ENCODE data around the gene DUS2. TPM values are rescaled to one million over a fixed set of nuclear protein-coding genes. Genes with fewer than 3 reads are reported as not detected.

DUS2 gene
- total and polyA plus RNA-seq, 9 of the 15 experiments (the other 6 are each of a cell fraction or from before 2014, with no cell fraction given): 5.8 to 22.5 (median 20.6) TPM

GRCh38 chr16:68084504-68085258 lies 61.6 kb downstream of the DUS2 start (continued):
- TF ChIP-seq ID3 (CRISPR knock-in tag; IDR thresholded peaks at IDR 0.05) (no peak), ID3 (tag; IDR thresholded peaks at IDR 0.05) (0 out of 2 replicates have a peak, but pooled peaks have one; percentile 50), HSF4 (CRISPR knock-in tag; IDR thresholded peaks at IDR 0.05; ENCODE audit: borderline replicate concordance) (no peak), ZBTB1 (CRISPR knock-in tag; IDR thresholded peaks at IDR 0.05; ENCODE audit: borderline replicate concordance, low read depth) (peak; percentile 56; the same call in 1 of the 2 replicates), ZBTB9 (CRISPR knock-in tag; IDR thresholded peaks at IDR 0.05) (peak; percentile 58), XRCC4 (IDR thresholded peaks at IDR 0.05; ENCODE audit: extremely low read depth, insufficient read depth, insufficient read length) (no peak), TSHZ1 (CRISPR knock-in tag; IDR thresholded peaks at IDR 0.05) (peak; percentile 54; the same call in 1 of the 2 replicates), ZNF639 (CRISPR knock-in tag; conservative IDR thresholded peaks at IDR 0.05 in 1 of 2, IDR thresholded peaks at IDR 0.05 in 1 of 2) (peak in 1 of 2 experiments; percentile 45; a peak in 1 of 4 replicates), SRSF1 (IDR thresholded peaks at IDR 0.05; ENCODE audit: low read depth, low read length) (no peak), ZNF121 (CRISPR knock-in tag; conservative IDR thresholded peaks at IDR 0.05) (no peak), ELF1 (tag; IDR thresholded peaks at IDR 0.05) (no peak), TAF15 (IDR thresholded peaks at IDR 0.05; ENCODE audit: low read depth, low read length) (no peak), SNRNP70 (optimal IDR thresholded peaks at IDR 0.05; ENCODE audit: low read depth, low read length) (no peak), CHD4 (IDR thresholded peaks at IDR 0.05; ENCODE audit: insufficient read depth, insufficient replicate concordance, low read depth, low read length, poor library complexity, severe bottlenecking) (peak; percentile 21), CCNT2 (IDR thresholded peaks at IDR 0.05; ENCODE audit: borderline replicate concordance, extremely low read depth, insufficient read length, low read depth, low read length) (peak; percentile 53), ZNF717 (CRISPR knock-in tag; IDR thresholded peaks at IDR 0.05) (no peak), TCF15 (CRISPR knock-in tag; IDR thresholded peaks at IDR 0.05) (no peak), TAF9B (IDR thresholded peaks at IDR 0.05; ENCODE audit: partially characterized antibody) (peak; percentile 69), KLF13 (tag; IDR thresholded peaks at IDR 0.05; ENCODE audit: borderline replicate concordance, low read depth) (no peak)
